ENCODE data around the gene SHROOM2. TPM values are rescaled to one million over a fixed set of nuclear protein-coding genes. Genes with fewer than 3 reads are reported as not detected.

Gene SHROOM2
- total and polyA plus RNA-seq, 9 of the 15 experiments (the other 6 are each of a cell fraction or from before 2014, with no cell fraction given), result not detected

GRCh38 chrX:9757366-9757765 lies 28.9 kb upstream of the SHROOM2 start (continued):
- TF ChIP-seq, protein P1, sequence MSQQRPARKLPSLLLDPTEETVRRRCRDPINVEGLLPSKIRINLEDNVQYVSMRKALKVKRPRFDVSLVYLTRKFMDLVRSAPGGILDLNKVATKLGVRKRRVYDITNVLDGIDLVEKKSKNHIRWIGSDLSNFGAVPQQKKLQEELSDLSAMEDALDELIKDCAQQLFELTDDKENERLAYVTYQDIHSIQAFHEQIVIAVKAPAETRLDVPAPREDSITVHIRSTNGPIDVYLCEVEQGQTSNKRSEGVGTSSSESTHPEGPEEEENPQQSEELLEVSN (IDR thresholded peaks at IDR 0.05; ENCODE audit: borderline replicate concordance in 1 of 2, extremely low read depth in 1 of 2, insufficient read depth in 1 of 2, insufficient read length in 1 of 2, low read depth in 1 of 2, low read length in 1 of 2, poor library complexity in 1 of 2, severe bottlenecking in 1 of 2), result no peak

- H3K4me2 ChIP-seq (ENCODE audit: insufficient read depth, low read length), result no peak overlapping the region
- no peaks in the 10 kb centered on the region for H3K36me3 ChIP-seq (ENCODE audit: control insufficient read depth, insufficient read depth, low read length)
- DNase-seq (ENCODE audit: extremely low read depth in 1 of 4, low spot score in 3 of 4) (no peak), FAIRE-seq (no peak), ATAC-seq (no peak)
- CTCF ChIA-PET (ENCODE audit: low intra/inter-chr PET ratio), result no interaction called here
- no peaks in the 10 kb centered on the region for H3K79me2 ChIP-seq (ENCODE audit: control insufficient read depth, insufficient read depth, low read length)
- BruUV-seq (replicated peaks), result no TSS peak
- no peak overlapping the region for H3K4me3 ChIP-seq
- no peaks in the 10 kb centered on the region for H3K9me3 ChIP-seq (replicated peaks; ENCODE audit: control insufficient read depth, insufficient read depth, low read depth, low read length)
- H3K9me1 ChIP-seq (ENCODE audit: control insufficient read depth, insufficient read depth, low read length), result no peaks in the 10 kb centered on the region
- no peak overlapping the region for H3K9ac ChIP-seq (ENCODE audit: insufficient read depth in 1 of 2, low read depth in 2 of 2, low read length in 2 of 2)
- POLR2A ChIA-PET, result no interaction called here
- H3K27ac ChIP-seq (ENCODE audit: extremely low read depth, low read depth, low read length), result no peak overlapping the region
- no peaks in the 10 kb centered on the region for H3K4me1 ChIP-seq (replicated peaks in 1 of 2; ENCODE audit: control insufficient read depth in 2 of 2, insufficient read depth in 2 of 2, low read length in 2 of 2)
- WGBS (ENCODE audit: insufficient coverage, low coverage, missing lambda C conversion rate), result 0% methylated on average over 3 of the region's 4 CpGs
- intact Hi-C loops (cut with micrococcal nuclease), result no loop called here
- no peaks in the 10 kb centered on the region for H4K20me1 ChIP-seq (replicated peaks; ENCODE audit: control insufficient read depth, insufficient read depth, low read length)
- H2AFZ ChIP-seq (ENCODE audit: low read depth, low read length), result no peak overlapping the region
- in situ Hi-C loops (cut with MboI), result no loop called here
- peaks cover 2 to 21% of the 10 kb centered on the region in 2 experiments; a peak in 4 of 5 replicates for H3K27me3 ChIP-seq (ENCODE audit: control insufficient read depth in 2 of 2, insufficient read depth in 2 of 2, low read length in 2 of 2)
- TF ChIP-seq ZNF133 (CRISPR knock-in tag; IDR thresholded peaks at IDR 0.05) (no peak), PHB (CRISPR knock-in tag; IDR thresholded peaks at IDR 0.05) (no peak), PYGO2 (tag; IDR thresholded peaks at IDR 0.05) (no peak), NFYB (IDR thresholded peaks at IDR 0.05; ENCODE audit: extremely low read depth, insufficient read length) (no peak), CBFA2T3 (IDR thresholded peaks at IDR 0.05) (no peak), PPARD (CRISPR knock-in tag; IDR thresholded peaks at IDR 0.05) (no peak), ZBTB17 (CRISPR knock-in tag; IDR thresholded peaks at IDR 0.05) (no peak), CHD1 (IDR thresholded peaks at IDR 0.05; ENCODE audit: low read length) (no peak), SAP30 (IDR thresholded peaks at IDR 0.05; ENCODE audit: borderline replicate concordance, insufficient read depth, low read depth, low read length, poor library complexity, severe bottlenecking) (no peak), ZBTB2 (IDR thresholded peaks at IDR 0.05) (no peak), MIER1 (IDR thresholded peaks at IDR 0.05; ENCODE audit: low read depth) (no peak), ZNF143 (CRISPR knock-in tag; IDR thresholded peaks at IDR 0.05) (no peak), KLF6 (CRISPR knock-in tag; IDR thresholded peaks at IDR 0.05; ENCODE audit: borderline replicate concordance) (no peak)
- TF ChIP-seq, protein P2, sequence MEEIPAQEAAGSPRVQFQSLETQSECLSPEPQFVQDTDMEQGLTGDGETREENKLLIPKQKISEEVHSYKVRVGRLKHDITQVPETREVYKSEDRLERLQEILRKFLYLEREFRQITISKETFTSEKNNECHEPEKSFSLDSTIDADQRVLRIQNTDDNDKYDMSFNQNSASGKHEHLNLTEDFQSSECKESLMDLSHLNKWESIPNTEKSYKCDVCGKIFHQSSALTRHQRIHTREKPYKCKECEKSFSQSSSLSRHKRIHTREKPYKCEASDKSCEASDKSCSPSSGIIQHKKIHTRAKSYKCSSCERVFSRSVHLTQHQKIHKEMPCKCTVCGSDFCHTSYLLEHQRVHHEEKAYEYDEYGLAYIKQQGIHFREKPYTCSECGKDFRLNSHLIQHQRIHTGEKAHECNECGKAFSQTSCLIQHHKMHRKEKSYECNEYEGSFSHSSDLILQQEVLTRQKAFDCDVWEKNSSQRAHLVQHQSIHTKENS (CRISPR knock-in tag; IDR thresholded peaks at IDR 0.05), result no peak
- TF ChIP-seq, protein P3, sequence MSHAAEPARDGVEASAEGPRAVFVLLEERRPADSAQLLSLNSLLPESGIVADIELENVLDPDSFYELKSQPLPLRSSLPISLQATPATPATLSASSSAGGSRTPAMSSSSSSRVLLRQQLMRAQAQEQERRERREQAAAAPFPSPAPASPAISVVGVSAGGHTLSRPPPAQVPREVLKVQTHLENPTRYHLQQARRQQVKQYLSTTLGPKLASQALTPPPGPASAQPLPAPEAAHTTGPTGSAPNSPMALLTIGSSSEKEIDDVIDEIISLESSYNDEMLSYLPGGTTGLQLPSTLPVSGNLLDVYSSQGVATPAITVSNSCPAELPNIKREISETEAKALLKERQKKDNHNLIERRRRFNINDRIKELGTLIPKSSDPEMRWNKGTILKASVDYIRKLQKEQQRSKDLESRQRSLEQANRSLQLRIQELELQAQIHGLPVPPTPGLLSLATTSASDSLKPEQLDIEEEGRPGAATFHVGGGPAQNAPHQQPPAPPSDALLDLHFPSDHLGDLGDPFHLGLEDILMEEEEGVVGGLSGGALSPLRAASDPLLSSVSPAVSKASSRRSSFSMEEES (CRISPR knock-in tag; IDR thresholded peaks at IDR 0.05), result no peak
These were observed 28.1 kb upstream of the SHROOM2 start for GRCh38 chrX:9758021-9758638.
